ENCODE results near the gene TP53I13.
A peak's percentile ranks its signal among the peaks of the same experiment; 100 is the strongest.

The TP53I13 gene

GRCh38 chr17:29567554-29568330 is 759 bp upstream of the TP53I13 start:
- DNase-seq: peak; percentile 59

GRCh38 chr17:29569245-29569950 is 897 bp downstream of the TP53I13 start:
- DNase-seq: peak; percentile 63

GRCh38 chr17:29570521-29570920 is 2.0 kb downstream of the TP53I13 start:
- DNase-seq: no peak

- no peak for DNase-seq
Measured at GRCh38 chr17:29571486-29571882, 3.0 kb downstream of the TP53I13 start.

GRCh38 chr17:29571883-29572681 is 3.6 kb downstream of the TP53I13 start:
- DNase-seq: no peak

- DNase-seq: peak; percentile 63
Measured at GRCh38 chr17:29572691-29573557, 4.4 kb downstream of the TP53I13 start.

- no peak for DNase-seq
Measured at GRCh38 chr17:29573558-29573869, 5.0 kb downstream of the TP53I13 start.

GRCh38 chr17:29573871-29574731 is 5.6 kb downstream of the TP53I13 start:
- no peak for DNase-seq

GRCh38 chr17:29574732-29575510 is 6.4 kb downstream of the TP53I13 start:
- DNase-seq: no peak

- DNase-seq: no peak
Measured at GRCh38 chr17:29575511-29576213, 7.2 kb downstream of the TP53I13 start.

GRCh38 chr17:29576214-29577000 is 7.9 kb downstream of the TP53I13 start:
- DNase-seq: no peak

- no peak for DNase-seq
Measured at GRCh38 chr17:29577001-29577370, 8.5 kb downstream of the TP53I13 start.

- DNase-seq: peak; percentile 35
Measured at GRCh38 chr17:29577385-29578211, 9.1 kb downstream of the TP53I13 start.

GRCh38 chr17:29578626-29579485 is 10.4 kb downstream of the TP53I13 start:
- no peak for DNase-seq

GRCh38 chr17:29579866-29580771 is 11.6 kb downstream of the TP53I13 start:
- peak; percentile 80 for DNase-seq

Measured in fibroblast of skin of back (primary cell).